ENCODE data around the gene PLCB4. TPM values are rescaled to one million over a fixed set of nuclear protein-coding genes. Genes with fewer than 3 reads are reported as not detected.
"Not testable (repeated sequence)": the region's sequence is repeated elsewhere in the genome, so short reads cannot be mapped to it uniquely, and the experiment has no call there.

Gene PLCB4
- total and polyA plus RNA-seq, 2 donors: 4.8 to 7.6 TPM

DNA sequence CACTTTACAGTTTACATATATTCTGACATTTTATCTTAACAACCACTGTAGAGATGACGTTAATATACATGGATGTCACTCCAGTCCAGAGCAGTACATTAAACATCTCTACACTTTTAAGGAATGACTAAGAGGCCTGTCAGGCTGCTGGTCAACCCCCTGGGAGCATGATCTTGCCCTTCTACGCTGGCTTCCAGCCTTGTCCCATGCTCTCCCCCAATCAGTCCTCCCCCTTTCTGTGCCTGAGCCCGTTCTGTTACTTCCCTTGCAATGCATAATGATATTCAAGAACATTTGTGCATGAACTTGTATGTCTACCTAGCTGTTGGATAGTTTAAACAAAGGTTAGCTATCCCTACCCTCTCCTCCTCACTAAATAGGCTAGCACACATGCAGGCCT lies 40.5 kb upstream of the PLCB4 start:
- H3K27ac ChIP-seq (ENCODE audit: low read depth in 1 of 2, low read length in 1 of 2): no peak overlapping the region
- 95% methylated on average over 3 of the region's 3 CpGs for WGBS
- H3K9me3 ChIP-seq (ENCODE audit: control insufficient read depth in 2 of 2, insufficient read depth in 1 of 2, low read length in 1 of 2): no peaks in the 10 kb centered on the region
- H3K4me1 ChIP-seq (ENCODE audit: control insufficient read depth in 2 of 2, insufficient read depth in 2 of 2, low read length in 2 of 2): no peaks in the 10 kb centered on the region
- H3K4me3 ChIP-seq (ENCODE audit: low read length in 2 of 2): no peak overlapping the region
- H3K27me3 ChIP-seq (ENCODE audit: control insufficient read depth in 2 of 2, insufficient read depth in 1 of 2, low read length in 1 of 2): no peaks in the 10 kb centered on the region
- H3K36me3 ChIP-seq (ENCODE audit: control insufficient read depth in 2 of 2, insufficient read depth in 2 of 2, low read length in 1 of 2): no peaks in the 10 kb centered on the region
- no peak for DNase-seq (ENCODE audit: low read depth in 6 of 9, low spot score in 9 of 9)

DNA sequence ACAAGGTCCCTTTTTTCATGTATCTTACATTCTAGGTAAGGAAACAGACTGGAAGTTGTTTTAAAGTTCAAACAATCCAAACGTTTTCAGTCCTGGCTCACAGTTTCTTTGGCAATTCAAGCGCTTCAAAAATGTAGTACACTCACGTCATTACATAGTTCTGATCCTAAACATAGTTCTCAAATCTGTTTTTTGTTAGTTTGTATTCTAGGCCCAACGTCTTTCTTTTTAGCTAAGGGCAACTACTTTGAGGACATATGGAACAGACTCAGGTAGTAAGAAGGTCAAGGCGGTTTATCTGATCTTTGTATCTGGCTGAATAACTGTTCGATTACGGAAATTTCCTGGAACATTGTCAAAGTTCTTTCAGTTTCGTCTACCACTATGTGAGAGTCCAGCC lies 36.9 kb upstream of the PLCB4 start:
- Histone ChIP-seq H3K36me3 (ENCODE audit: control insufficient read depth in 2 of 2, insufficient read depth in 2 of 2, low read length in 1 of 2) (no peaks in the 10 kb centered on the region), H3K4me1 (ENCODE audit: control insufficient read depth in 2 of 2, insufficient read depth in 2 of 2, low read length in 2 of 2) (no peaks in the 10 kb centered on the region), H3K4me3 (ENCODE audit: low read length in 2 of 2) (no peak overlapping the region), H3K9me3 (ENCODE audit: control insufficient read depth in 2 of 2, insufficient read depth in 1 of 2, low read length in 1 of 2) (no peaks in the 10 kb centered on the region), H3K27me3 (ENCODE audit: control insufficient read depth in 2 of 2, insufficient read depth in 1 of 2, low read length in 1 of 2) (no peaks in the 10 kb centered on the region), H3K27ac (ENCODE audit: low read depth in 1 of 2, low read length in 1 of 2) (no peak overlapping the region)
- DNase-seq (ENCODE audit: low read depth in 6 of 9, low spot score in 9 of 9): no peak
- 97% methylated on average over 8 of the region's 8 CpGs for WGBS

DNA sequence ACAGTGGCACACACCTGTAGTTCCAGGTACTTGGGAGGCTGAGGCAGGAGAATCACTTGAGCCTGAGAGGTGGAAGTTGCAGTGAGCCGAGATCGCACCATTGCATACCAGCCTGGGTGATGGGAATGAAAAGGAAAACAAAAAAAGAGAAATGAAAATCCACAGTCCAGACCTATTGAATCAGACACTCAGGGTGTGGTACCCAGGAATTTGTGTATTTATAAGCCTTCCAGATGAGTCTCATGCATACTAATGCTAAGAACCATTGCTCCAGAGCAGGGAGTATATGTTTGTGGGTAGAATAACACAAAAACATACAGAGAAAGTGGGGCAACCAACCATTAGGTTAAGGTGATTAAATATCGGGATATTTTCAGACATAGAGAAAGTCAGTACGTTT lies 36.1 kb upstream of the PLCB4 start:
- no peak for DNase-seq (ENCODE audit: low read depth in 6 of 9, low spot score in 9 of 9)
- H3K9me3 ChIP-seq (ENCODE audit: control insufficient read depth in 2 of 2, insufficient read depth in 1 of 2, low read length in 1 of 2): no peaks in the 10 kb centered on the region
- H3K4me1 ChIP-seq (ENCODE audit: control insufficient read depth in 2 of 2, insufficient read depth in 2 of 2, low read length in 2 of 2): no peaks in the 10 kb centered on the region
- H3K27ac ChIP-seq (ENCODE audit: low read depth in 1 of 2, low read length in 1 of 2): no peak overlapping the region
- no peaks in the 10 kb centered on the region for H3K36me3 ChIP-seq (ENCODE audit: control insufficient read depth in 2 of 2, insufficient read depth in 2 of 2, low read length in 1 of 2)
- H3K27me3 ChIP-seq (ENCODE audit: control insufficient read depth in 2 of 2, insufficient read depth in 1 of 2, low read length in 1 of 2): no peaks in the 10 kb centered on the region
- 98% methylated on average over 4 of the region's 4 CpGs for WGBS
- H3K4me3 ChIP-seq (ENCODE audit: low read length in 2 of 2): no peak overlapping the region

DNA sequence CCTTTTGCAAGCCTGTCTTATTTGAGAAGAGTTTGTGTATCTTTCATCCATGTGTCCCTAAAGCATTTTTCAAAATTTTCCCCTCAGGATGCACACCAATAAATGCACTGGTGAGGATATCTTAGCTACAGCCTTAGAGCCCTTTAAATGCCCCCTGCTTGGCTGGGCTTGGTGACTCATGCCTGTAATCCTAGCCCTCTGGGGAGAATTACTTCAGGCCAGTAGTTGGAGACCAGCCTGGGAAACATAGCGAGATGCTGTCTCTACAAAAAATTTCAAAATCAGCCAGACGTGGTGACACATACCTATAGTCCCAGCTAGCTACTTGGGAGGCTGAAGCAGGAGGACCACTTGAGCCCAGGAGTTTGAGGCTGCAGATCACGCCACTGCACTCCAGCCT lies 33.8 kb upstream of the PLCB4 start:
- H3K4me1 ChIP-seq (ENCODE audit: control insufficient read depth in 2 of 2, insufficient read depth in 2 of 2, low read length in 2 of 2): no peaks in the 10 kb centered on the region
- H3K4me3 ChIP-seq (ENCODE audit: low read length in 2 of 2): no peak overlapping the region
- H3K9me3 ChIP-seq (ENCODE audit: control insufficient read depth in 2 of 2, insufficient read depth in 1 of 2, low read length in 1 of 2): no peaks in the 10 kb centered on the region
- no peak for DNase-seq (ENCODE audit: low read depth in 6 of 9, low spot score in 9 of 9)
- no peaks in the 10 kb centered on the region for H3K27me3 ChIP-seq (ENCODE audit: control insufficient read depth in 2 of 2, insufficient read depth in 1 of 2, low read length in 1 of 2)
- H3K27ac ChIP-seq (ENCODE audit: low read depth in 1 of 2, low read length in 1 of 2): no peak overlapping the region
- H3K36me3 ChIP-seq (ENCODE audit: control insufficient read depth in 2 of 2, insufficient read depth in 2 of 2, low read length in 1 of 2): no peaks in the 10 kb centered on the region
- WGBS: 94% methylated on average over 3 of the region's 3 CpGs

DNA sequence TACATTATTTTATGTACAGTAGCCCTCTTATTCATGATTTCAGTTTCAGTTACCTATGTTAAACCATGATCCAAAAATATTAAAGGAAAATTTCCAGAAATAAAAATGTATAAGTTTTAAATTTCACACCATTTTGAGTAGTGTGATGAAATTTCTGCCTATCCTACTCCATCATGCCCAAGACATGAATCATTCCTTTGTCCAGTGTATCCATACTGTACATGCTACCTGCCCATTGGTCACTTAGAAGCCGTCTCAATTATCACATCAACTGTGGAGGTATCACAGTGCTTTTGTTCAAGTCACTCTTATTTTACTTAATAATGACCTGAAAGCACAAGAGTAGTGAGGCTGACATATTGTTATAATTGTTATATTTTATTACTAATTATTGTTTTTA lies 32.3 kb upstream of the PLCB4 start:
- 99% methylated on average over 1 of the region's 1 CpG for WGBS
- H3K36me3 ChIP-seq (ENCODE audit: control insufficient read depth in 2 of 2, insufficient read depth in 2 of 2, low read length in 1 of 2): no peaks in the 10 kb centered on the region
- H3K27me3 ChIP-seq (ENCODE audit: control insufficient read depth in 2 of 2, insufficient read depth in 1 of 2, low read length in 1 of 2): no peaks in the 10 kb centered on the region

DNA sequence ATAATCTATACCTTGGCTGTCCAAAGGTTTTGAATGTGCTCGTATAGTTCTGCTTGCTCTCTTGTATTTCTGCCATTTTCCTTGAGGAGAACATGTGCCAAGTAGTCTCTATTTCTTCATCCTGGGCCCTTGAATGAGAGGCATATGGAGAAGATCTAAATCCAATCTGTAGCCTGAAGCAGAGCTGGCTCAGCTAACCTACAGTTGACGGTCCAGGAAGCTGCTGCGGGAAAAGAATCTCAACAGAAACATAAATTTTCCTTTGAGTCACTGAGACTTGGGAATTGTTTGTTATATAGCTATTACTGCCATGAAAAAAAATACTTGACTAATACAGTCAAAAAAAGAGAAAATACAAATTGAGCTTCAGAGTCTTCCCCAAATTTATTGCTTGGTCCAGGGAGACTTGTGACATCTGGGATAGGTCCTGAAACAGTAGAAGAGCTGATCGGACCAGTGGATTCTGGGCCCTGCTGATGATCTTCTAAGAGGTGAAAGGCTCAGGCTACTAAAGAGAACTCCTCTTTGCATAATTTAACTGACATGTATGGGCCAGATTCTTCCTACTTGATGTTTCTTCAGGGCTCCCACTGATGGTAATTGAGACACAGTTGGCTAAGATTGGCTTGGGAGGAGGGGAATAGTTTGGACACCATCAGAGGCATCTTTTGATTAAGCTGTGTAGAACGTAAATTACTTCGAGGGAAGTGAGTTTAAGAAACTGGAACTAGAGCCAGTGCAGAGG lies 29.9 kb upstream of the PLCB4 start:
- WGBS: 91% methylated on average over 6 of the region's 6 CpGs
- DNase-seq (ENCODE audit: low read depth in 6 of 9, low spot score in 9 of 9): no peak
- Histone ChIP-seq H3K4me1 (ENCODE audit: control insufficient read depth in 2 of 2, insufficient read depth in 2 of 2, low read length in 2 of 2) (no peaks in the 10 kb centered on the region), H3K9me3 (ENCODE audit: control insufficient read depth in 2 of 2, insufficient read depth in 1 of 2, low read length in 1 of 2) (no peaks in the 10 kb centered on the region), H3K27me3 (ENCODE audit: control insufficient read depth in 2 of 2, insufficient read depth in 1 of 2, low read length in 1 of 2) (no peaks in the 10 kb centered on the region), H3K4me3 (ENCODE audit: low read length in 2 of 2) (no peak overlapping the region), H3K36me3 (ENCODE audit: control insufficient read depth in 2 of 2, insufficient read depth in 2 of 2, low read length in 1 of 2) (no peaks in the 10 kb centered on the region), H3K27ac (ENCODE audit: low read depth in 1 of 2, low read length in 1 of 2) (no peak overlapping the region)

More for the DNA sequence above, 32.3 kb upstream of the PLCB4 start:
- Histone ChIP-seq H3K4me1 (ENCODE audit: control insufficient read depth in 2 of 2, insufficient read depth in 2 of 2, low read length in 2 of 2) (no peaks in the 10 kb centered on the region), H3K4me3 (ENCODE audit: low read length in 2 of 2) (no peak overlapping the region), H3K9me3 (ENCODE audit: control insufficient read depth in 2 of 2, insufficient read depth in 1 of 2, low read length in 1 of 2) (no peaks in the 10 kb centered on the region), H3K27ac (ENCODE audit: low read depth in 1 of 2, low read length in 1 of 2) (no peak overlapping the region)
- DNase-seq (ENCODE audit: low read depth in 6 of 9, low spot score in 9 of 9): no peak

DNA sequence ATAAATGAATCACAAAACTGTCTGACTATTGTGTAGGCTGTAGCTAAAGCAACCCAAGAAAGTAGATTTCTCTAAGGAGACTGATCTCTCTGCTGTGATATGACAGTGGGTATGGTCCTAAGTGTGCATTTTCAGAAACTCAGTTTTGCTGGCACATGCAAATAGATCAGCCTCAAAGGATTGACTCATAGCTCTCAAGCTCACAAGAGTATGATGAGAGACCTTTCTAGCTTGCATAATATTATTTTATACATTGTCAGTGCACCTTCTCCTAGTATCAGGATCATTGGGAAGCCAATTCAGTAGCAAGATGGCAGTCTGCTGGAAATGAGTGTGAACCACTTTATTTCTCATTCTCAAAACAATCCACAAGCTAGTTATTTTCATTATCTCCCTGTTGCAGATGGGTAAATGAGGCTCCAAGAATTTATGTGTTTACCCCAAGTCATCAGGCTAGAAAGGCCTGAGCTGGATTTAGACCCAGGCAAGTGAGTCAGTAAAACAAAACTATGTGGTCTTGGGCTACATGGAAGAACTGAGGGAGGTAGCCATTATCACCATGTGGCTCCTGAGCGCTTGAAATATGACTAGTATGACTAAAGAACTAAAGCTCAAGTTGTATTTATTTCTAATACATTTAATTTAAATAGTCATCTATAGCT lies 27.9 kb upstream of the PLCB4 start:
- 95% methylated on average over 1 of the region's 1 CpG for WGBS
- Histone ChIP-seq H3K9me3 (ENCODE audit: control insufficient read depth in 2 of 2, insufficient read depth in 1 of 2, low read length in 1 of 2) (no peaks in the 10 kb centered on the region), H3K36me3 (ENCODE audit: control insufficient read depth in 2 of 2, insufficient read depth in 2 of 2, low read length in 1 of 2) (no peaks in the 10 kb centered on the region), H3K27ac (ENCODE audit: low read depth in 1 of 2, low read length in 1 of 2) (no peak overlapping the region), H3K4me1 (ENCODE audit: control insufficient read depth in 2 of 2, insufficient read depth in 2 of 2, low read length in 2 of 2) (no peaks in the 10 kb centered on the region), H3K4me3 (ENCODE audit: low read length in 2 of 2) (no peak overlapping the region), H3K27me3 (ENCODE audit: control insufficient read depth in 2 of 2, insufficient read depth in 1 of 2, low read length in 1 of 2) (no peaks in the 10 kb centered on the region)
- DNase-seq (ENCODE audit: low read depth in 6 of 9, low spot score in 9 of 9): no peak

DNA sequence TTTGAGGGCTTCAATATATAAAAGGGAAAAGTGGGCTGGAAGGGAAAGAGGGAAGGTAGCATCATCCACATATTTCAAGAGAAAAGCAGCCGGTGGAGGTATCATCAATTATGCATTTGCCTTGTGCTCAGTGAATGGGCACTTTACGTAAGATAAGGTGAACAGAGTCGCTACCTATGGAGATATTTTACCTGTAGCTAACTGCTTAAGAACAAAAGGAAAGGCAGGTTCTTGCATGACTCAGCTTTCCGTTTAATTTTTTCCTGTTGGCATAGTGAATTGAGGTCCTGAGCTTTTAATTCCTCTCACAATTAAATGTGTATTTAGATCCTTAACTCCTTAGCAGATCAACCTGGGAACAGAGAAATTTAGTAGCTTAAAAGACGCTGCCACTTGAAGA lies 25.5 kb upstream of the PLCB4 start:
- no peak overlapping the region for H3K27ac ChIP-seq (ENCODE audit: low read depth in 1 of 2, low read length in 1 of 2)
- H3K4me3 ChIP-seq (ENCODE audit: low read length in 2 of 2): no peak overlapping the region
- H3K27me3 ChIP-seq (ENCODE audit: control insufficient read depth in 2 of 2, insufficient read depth in 1 of 2, low read length in 1 of 2): no peaks in the 10 kb centered on the region
- H3K36me3 ChIP-seq (ENCODE audit: control insufficient read depth in 2 of 2, insufficient read depth in 2 of 2, low read length in 1 of 2): no peaks in the 10 kb centered on the region
- no peaks in the 10 kb centered on the region for H3K4me1 ChIP-seq (ENCODE audit: control insufficient read depth in 2 of 2, insufficient read depth in 2 of 2, low read length in 2 of 2)
- H3K9me3 ChIP-seq (ENCODE audit: control insufficient read depth in 2 of 2, insufficient read depth in 1 of 2, low read length in 1 of 2): no peaks in the 10 kb centered on the region
- 90% methylated on average over 5 of the region's 5 CpGs for WGBS
- DNase-seq (ENCODE audit: low read depth in 6 of 9, low spot score in 9 of 9): no peak

DNA sequence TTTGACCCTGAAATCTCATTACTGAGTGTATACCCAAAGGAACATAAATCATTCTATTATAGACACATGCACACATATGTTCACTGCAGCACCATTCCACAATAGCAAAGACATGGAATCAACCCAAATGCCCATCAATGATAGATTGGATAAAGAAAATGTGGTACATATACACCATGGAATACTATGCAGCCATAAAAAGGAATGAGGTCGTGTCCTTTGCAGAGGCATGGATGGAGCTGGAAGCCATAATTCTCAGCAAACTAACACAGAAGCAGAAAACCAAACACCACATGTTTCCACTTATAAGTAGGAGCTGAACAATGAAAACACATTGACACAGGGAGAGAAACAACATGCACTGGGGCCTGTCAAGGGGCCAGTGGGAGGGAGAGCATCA lies 21.0 kb upstream of the PLCB4 start:
- H3K36me3 ChIP-seq (ENCODE audit: control insufficient read depth in 2 of 2, insufficient read depth in 2 of 2, low read length in 1 of 2); H3K4me3 ChIP-seq (ENCODE audit: low read length in 2 of 2); H3K9me3 ChIP-seq (ENCODE audit: control insufficient read depth in 2 of 2, insufficient read depth in 1 of 2, low read length in 1 of 2); H3K27ac ChIP-seq (ENCODE audit: low read depth in 1 of 2, low read length in 1 of 2); DNase-seq (ENCODE audit: low read depth in 6 of 9, low spot score in 9 of 9); H3K27me3 ChIP-seq (ENCODE audit: control insufficient read depth in 2 of 2, insufficient read depth in 1 of 2, low read length in 1 of 2): not testable (repeated sequence)
- peaks cover 4 to 12% of the 10 kb centered on the region in 2 donors for H3K4me1 ChIP-seq (ENCODE audit: control insufficient read depth in 2 of 2, insufficient read depth in 2 of 2, low read length in 2 of 2)
- WGBS: 84% methylated on average over 1 of the region's 1 CpG
